Skeletal muscle tissue (tissue), 4 donors: ENCODE results near the gene PTPMT1. TPM values are rescaled to one million over a fixed set of nuclear protein-coding genes. Genes with fewer than 3 reads are reported as not detected.

Source experiments
- H3K27ac ChIP-seq: one replicate; pipeline ENCODE4 v1.7.0; 2013; ENCODE audit warnings: mild to moderate bottlenecking, low read depth, low read length, inconsistent platforms
- H3K27me3 ChIP-seq, 3 donors: one replicate each; pipeline ENCODE4 v1.7.0; 2013; ENCODE audit warnings: low read length in 3 of 3; ENCODE audit not compliant: control insufficient read depth in 3 of 3, insufficient read depth in 3 of 3
- H3K36me3 ChIP-seq, 3 donors: one replicate each; pipeline ENCODE4 v1.7.0; 2013; ENCODE audit warnings: low read length in 3 of 3; ENCODE audit not compliant: control insufficient read depth in 3 of 3, insufficient read depth in 3 of 3
- H3K4me1 ChIP-seq, 3 donors: one replicate each; pipeline ENCODE4 v1.7.0; 2013; ENCODE audit warnings: low read length in 3 of 3, mild to moderate bottlenecking in 3 of 3; ENCODE audit not compliant: control insufficient read depth in 3 of 3, insufficient read depth in 3 of 3
- H3K4me3 ChIP-seq, 3 donors: one replicate each; pipeline ENCODE4 v1.7.0; 2013; ENCODE audit warnings: low read length in 3 of 3
- H3K9ac ChIP-seq, 3 donors: one replicate each; pipeline ENCODE4 v1.7.0; 2013; ENCODE audit warnings: low read length in 3 of 3, mild to moderate bottlenecking in 3 of 3, moderate library complexity in 2 of 3, low read depth in 1 of 3
- H3K9me3 ChIP-seq, 3 donors: one replicate each; pipeline ENCODE4 v1.7.0; 2013; ENCODE audit warnings: low read length in 3 of 3; ENCODE audit not compliant: control insufficient read depth in 3 of 3
- total RNA-seq: library from RNA; depleted of rRNA; stranded (reverse); fragments of >200 nt; gene quantifications from one replicate; pipeline ENCODE4 v1.2.3, GENCODE V29; 2014
- donor health status: Osteomylitis.

The PTPMT1 gene
- total RNA-seq, 1 donor from 2014 or later, result 18.8 TPM

DNA sequence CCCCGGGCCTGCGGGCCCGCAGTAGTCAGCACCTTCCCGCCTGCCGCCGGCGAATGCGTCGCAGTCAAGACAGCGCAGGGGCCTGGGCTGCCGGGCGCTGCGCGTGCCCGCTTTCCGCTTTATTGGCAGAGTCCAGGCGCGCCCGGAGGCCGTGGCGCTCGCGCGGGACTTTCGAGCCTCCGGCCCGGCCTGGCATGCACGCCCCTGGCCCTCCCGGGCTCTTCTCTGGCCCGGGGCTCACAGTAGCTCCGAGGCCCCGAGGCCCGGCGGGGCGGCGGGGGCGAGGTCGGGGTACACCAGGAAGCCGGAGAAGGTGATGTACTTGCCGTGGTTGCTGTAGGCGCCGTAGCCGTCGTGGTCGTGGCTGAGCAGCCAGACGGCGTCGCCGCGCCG, 24.2 kb downstream of the PTPMT1 start:
- peaks cover 11 to 22% (median 17%) of the 10 kb centered on the region in 3 donors for H3K4me1 ChIP-seq
- peak overlapping the region in 1 of 3 donors; percentile 57 for H3K9ac ChIP-seq
- peaks cover 39 to 52% (median 41%) of the 10 kb centered on the region in 3 donors for H3K27me3 ChIP-seq
- no peak overlapping the region for H3K27ac ChIP-seq
- peaks cover 5 to 10% (median 7%) of the 10 kb centered on the region in 3 donors for H3K36me3 ChIP-seq
- no peaks in the 10 kb centered on the region for H3K9me3 ChIP-seq
- peak overlapping the region in 1 of 3 donors; percentile 58 for H3K4me3 ChIP-seq

DNA sequence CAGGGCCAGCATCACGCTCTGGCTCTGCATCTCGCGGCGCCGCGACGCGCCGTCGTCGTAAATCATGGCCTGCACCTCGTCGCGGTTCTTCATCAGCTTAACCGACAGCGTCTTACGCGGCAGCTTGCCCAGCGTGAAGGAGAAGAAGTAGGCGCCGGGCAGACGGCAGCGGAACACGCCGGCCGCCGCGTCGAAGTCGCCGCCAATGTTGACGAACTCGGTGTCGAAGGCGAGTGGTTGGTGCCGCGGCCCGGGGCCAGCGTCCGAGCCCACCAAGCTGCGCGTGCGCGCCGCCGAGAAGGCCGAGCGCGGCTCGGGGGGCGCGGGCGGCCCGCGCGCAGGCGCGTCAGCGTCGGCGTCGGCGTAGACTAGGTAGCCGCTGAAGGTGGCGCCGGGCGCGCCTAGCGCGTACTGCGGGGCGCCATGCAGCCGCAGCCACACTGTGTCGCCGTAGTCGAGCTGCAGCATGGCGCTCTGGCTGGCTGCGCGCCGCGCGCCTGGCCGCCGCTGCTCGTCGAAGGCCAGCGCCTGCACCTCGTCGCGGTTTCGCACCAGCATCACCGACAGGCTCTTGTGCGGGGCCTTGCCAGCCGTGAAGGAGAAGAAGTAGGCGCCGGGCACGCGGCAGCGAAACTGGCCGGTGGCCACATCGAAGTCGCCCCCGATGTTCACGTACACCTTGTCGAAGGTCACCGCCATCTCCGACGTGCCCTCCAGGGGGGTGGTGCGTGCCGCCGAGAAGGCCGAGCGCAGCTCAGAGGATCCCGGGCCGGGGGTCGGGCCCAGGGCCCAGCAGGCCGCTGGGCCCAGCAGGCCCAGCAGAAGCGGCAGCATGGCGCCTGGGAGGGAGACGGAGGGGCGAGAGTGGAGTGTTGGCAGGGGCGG, 24.8 kb downstream of the PTPMT1 start:
- H3K27me3 ChIP-seq, result peaks cover 39 to 58% (median 47%) of the 10 kb centered on the region in 3 donors
- H3K4me3 ChIP-seq, result peak overlapping the region in 2 of 3 donors; percentile 32 to 58
- H3K27ac ChIP-seq, result no peak overlapping the region
- H3K9me3 ChIP-seq, result no peaks in the 10 kb centered on the region
- H3K9ac ChIP-seq, result peak overlapping the region in 2 of 3 donors; percentile 10 to 57
- H3K4me1 ChIP-seq, result peaks cover 11 to 22% (median 17%) of the 10 kb centered on the region in 3 donors
- peaks cover under 1 to 5% (median 2%) of the 10 kb centered on the region in 3 donors for H3K36me3 ChIP-seq

DNA sequence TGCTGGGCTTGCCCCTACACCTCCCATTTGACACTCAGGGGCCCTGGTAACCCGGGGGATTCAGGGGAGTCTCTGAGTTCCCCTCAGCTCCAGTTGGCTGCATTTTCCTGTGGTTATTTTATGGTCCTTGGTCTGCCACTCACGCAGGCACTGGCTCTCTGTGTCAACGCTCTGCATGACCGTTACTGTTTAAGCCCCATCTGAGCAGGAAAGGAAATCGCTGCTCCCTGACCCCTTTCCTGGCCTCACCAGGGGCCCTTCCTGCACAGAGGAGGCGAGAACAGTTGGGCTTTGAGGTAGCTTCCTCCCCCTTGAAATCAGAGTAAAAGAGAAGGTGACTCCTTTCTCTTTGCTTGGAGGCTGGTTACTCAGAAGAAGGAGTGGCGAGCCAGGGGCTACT, 26.4 kb downstream of the PTPMT1 start:
- Histone ChIP-seq H3K36me3 (peaks cover 0 to 3% (median 0%) of the 10 kb centered on the region in 3 donors), H3K9ac (no peak overlapping the region), H3K27me3 (peaks cover 39 to 60% (median 48%) of the 10 kb centered on the region in 3 donors), H3K27ac (no peak overlapping the region), H3K4me3 (no peak overlapping the region), H3K9me3 (no peaks in the 10 kb centered on the region), H3K4me1 (peaks cover 11 to 15% (median 12%) of the 10 kb centered on the region in 3 donors)

DNA sequence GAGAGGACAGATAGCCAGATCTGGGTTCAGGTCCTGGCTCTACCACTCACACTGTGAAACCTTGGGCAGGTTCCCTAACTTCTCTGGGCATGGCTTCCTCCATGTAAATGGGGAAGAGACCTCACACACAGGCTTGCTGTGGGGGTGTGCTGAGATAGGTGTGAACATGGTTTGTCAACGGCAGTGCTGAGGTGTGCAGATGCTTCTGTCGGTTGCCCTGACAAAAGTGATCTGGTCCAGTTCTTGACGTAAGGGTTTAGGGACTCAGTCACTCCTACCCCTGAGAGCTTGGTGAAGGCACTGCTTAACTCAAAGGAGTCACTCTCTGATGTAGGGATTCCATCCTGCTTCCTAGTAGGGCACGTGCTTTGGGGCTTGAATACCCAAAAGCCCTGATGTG, 26.9 kb downstream of the PTPMT1 start:
- Histone ChIP-seq H3K27me3 (peaks cover 39 to 60% (median 48%) of the 10 kb centered on the region in 3 donors), H3K27ac (no peak overlapping the region), H3K4me1 (peaks cover 9 to 15% (median 11%) of the 10 kb centered on the region in 3 donors)

DNA sequence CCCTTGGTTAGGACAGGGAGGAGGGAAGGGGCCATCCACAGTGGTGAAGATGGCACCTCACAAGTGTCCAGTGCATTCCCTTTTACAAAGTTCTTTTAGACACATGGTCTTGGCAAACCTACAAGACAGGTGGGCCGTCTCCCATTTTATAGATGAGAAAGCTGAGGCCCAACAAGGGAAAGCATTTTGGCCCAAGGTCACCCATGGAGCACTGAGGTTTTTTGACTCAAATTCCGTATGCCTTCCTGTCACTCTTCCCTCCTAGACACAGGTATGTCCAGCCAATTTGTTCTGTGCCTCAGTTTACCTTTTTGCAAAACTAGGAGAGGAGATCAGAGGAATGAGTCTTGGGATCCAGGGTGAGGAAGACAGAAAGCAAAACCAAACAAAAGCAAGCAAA, 27.6 kb downstream of the PTPMT1 start:
- no peaks in the 10 kb centered on the region for H3K9me3 ChIP-seq
- peaks cover 39 to 60% (median 48%) of the 10 kb centered on the region in 3 donors for H3K27me3 ChIP-seq
- no peak overlapping the region for H3K4me3 ChIP-seq
- H3K4me1 ChIP-seq, result peaks cover 8 to 15% (median 9%) of the 10 kb centered on the region in 3 donors
- H3K9ac ChIP-seq, result no peak overlapping the region
- no peak overlapping the region for H3K27ac ChIP-seq
- H3K36me3 ChIP-seq, result no peaks in the 10 kb centered on the region

More for the DNA sequence above, 26.9 kb downstream of the PTPMT1 start:
- Histone ChIP-seq H3K9me3 (no peaks in the 10 kb centered on the region), H3K4me3 (no peak overlapping the region), H3K36me3 (no peaks in the 10 kb centered on the region), H3K9ac (no peak overlapping the region)

DNA sequence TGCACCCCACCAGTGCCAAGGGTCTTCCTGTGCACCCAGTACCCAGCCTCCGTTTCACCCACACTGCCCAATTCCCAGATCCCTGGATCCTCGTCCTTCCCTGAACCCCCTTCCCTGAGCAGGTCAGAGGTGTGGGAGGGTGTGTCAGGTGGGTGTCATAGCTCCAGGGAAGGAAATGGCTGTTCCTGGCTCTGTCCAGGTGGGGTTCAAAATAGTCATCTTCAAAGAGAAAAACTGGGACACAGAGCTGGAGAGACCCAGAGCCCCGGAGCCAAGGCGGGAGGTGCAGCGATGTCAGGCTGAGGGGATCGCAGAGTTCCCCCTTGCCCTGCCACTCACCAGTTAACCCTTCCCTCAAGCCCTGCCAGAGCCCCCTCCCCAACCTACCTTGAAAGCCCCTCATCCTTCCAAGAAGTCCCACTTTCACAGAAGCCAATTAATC, 28.1 kb downstream of the PTPMT1 start:
- peaks cover 39 to 60% (median 48%) of the 10 kb centered on the region in 3 donors for H3K27me3 ChIP-seq
- peak overlapping the region in 1 of 3 donors; percentile 7 for H3K4me3 ChIP-seq
- peaks cover 8 to 10% (median 9%) of the 10 kb centered on the region in 3 donors for H3K4me1 ChIP-seq
- H3K27ac ChIP-seq, result no peak overlapping the region
- H3K36me3 ChIP-seq, result no peaks in the 10 kb centered on the region
- no peaks in the 10 kb centered on the region for H3K9me3 ChIP-seq
- H3K9ac ChIP-seq, result no peak overlapping the region

DNA sequence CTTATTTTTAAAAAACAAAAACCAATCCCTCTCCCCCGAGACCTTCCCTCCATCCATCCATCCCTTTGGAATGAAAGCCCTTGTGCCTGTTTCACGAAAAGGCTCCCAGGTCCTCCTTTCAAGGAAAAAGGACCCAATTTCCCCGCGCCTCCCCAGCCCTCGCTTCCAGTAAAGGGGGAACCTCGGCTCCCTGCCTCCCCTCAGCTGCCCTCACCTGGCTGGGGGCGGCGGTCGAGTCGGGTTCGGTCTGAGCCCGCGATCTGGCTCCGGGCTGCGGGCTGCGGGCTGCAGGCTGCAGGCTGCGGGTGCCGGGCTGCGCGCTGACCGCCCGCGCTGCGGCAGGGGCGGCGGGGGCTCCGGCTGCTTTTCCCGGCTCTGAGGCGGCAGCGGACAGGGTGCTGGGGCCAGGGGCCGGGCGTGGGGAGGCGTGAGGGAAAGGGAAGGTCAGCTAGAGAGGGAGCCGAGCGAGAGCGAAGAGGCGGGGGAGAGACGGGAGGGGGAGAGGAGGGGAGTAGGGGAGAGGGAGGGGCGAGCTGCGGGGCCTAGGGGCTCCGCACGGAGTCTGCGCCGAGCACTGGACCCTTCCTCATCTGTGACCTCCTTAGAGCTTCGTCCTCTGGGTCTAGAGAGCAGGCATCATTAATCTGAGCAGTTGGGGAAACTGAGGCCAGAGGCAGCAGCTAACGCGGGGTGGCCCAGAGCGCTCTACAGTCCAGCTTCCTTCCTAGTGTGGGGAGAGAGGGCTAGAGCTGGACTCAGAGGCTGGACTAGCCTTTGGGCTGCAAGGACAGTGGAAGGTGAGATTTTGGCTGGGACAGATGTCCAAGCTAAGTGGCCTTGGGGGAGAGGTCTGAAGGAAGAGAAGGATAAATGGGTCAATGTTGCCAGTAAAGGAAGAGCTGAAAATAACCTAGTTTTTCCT, 28.8 kb downstream of the PTPMT1 start, which contains the start of gene C1QTNF4:
C1QTNF4 (minus strand) TSS at position 478 of the 922 bp plus-strand sequence. CDS start 3,601 bp downstream, outside the sequence.
- H3K4me1 ChIP-seq, result peaks cover 7 to 8% (median 8%) of the 10 kb centered on the region in 3 donors
- no peaks in the 10 kb centered on the region for H3K36me3 ChIP-seq
- no peaks in the 10 kb centered on the region for H3K9me3 ChIP-seq
- H3K27me3 ChIP-seq, result peaks cover 35 to 56% (median 43%) of the 10 kb centered on the region in 3 donors
- no peak within 1 kb of the TSS for H3K27ac ChIP-seq
- no peak within 1 kb of the TSS for H3K9ac ChIP-seq
- H3K4me3 ChIP-seq, result peak within 1 kb of the TSS in 1 of 3 donors; percentile 7

DNA sequence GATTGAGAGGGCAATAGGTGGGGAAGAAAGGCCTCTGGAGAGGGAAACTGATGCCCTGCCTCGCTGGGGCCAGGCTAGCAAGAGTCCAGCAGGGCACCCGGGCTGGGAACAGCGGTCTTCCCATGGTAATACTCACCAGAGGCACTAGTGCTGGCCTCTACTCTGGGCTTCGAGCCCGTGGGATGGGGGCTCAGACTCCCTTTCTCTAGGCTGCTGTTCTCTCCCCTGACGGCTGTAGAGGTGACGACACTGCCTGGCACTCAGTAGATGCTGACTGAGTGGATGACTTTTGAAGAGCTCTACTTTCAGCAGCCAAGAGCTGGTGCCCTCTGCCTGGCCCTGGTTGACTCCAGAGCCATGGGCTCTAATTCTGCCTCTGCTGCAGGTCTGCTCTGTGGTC, 29.6 kb downstream of the PTPMT1 start:
- Histone ChIP-seq H3K4me3 (no peak overlapping the region), H3K27ac (no peak overlapping the region), H3K27me3 (peaks cover 27 to 48% (median 37%) of the 10 kb centered on the region in 3 donors), H3K4me1 (peaks cover 6 to 8% (median 8%) of the 10 kb centered on the region in 3 donors), H3K9ac (no peak overlapping the region), H3K36me3 (no peaks in the 10 kb centered on the region), H3K9me3 (no peaks in the 10 kb centered on the region)

DNA sequence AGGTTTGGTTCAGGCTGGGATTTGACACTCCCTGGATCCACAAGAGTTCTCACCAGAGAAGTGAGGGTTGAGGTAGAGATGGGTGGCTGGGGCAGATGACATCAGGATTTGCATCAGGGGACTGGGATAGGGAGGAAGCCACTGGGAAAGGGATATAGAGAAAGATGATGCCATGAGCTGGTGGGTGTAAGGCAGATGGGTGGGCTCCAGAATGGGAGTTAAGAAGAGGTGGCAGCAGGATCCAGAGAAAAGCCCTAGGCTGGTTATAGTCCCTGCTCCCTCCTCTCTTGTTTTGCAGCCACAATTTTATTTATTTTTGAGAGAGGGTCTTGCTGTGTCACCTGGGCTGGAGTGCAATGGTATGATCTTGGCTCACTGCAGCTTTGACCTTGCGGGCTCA, 30.6 kb downstream of the PTPMT1 start:
- H3K4me1 ChIP-seq, result peaks cover 6 to 8% (median 8%) of the 10 kb centered on the region in 3 donors
- H3K9me3 ChIP-seq, result no peaks in the 10 kb centered on the region
- no peak overlapping the region for H3K27ac ChIP-seq
- H3K27me3 ChIP-seq, result peaks cover 20 to 39% (median 33%) of the 10 kb centered on the region in 3 donors
- no peaks in the 10 kb centered on the region for H3K36me3 ChIP-seq
- no peak overlapping the region for H3K9ac ChIP-seq
- no peak overlapping the region for H3K4me3 ChIP-seq
